ENCODE measurements around the gene CRYBG2.

Gene CRYBG2

GRCh38 chr1:26353210-26353859 lies 595 bp downstream of the CRYBG2 start:
- no peak for DNase-seq (ENCODE audit: low read depth)
- no peak overlapping the region for H3K4me3 ChIP-seq (ENCODE audit: low read length)
- TF ChIP-seq CTCF (conservative IDR thresholded peaks at IDR 0.05; ENCODE audit: low read depth, low read length): no peak

GRCh38 chr1:26352338-26352679 lies 1.6 kb downstream of the CRYBG2 start:
- DNase-seq (ENCODE audit: low read depth): no peak
- no peak for TF ChIP-seq CTCF (conservative IDR thresholded peaks at IDR 0.05; ENCODE audit: low read depth, low read length)
- no peak overlapping the region for H3K4me3 ChIP-seq (ENCODE audit: low read length)

- no peak for TF ChIP-seq CTCF (conservative IDR thresholded peaks at IDR 0.05; ENCODE audit: low read depth, low read length)
- no peak overlapping the region for H3K4me3 ChIP-seq (ENCODE audit: low read length)
- DNase-seq (ENCODE audit: low read depth): no peak
These were observed 2.2 kb downstream of the CRYBG2 start for GRCh38 chr1:26351590-26352337.

GRCh38 chr1:26350701-26351589 lies 3.0 kb downstream of the CRYBG2 start:
- H3K4me3 ChIP-seq (ENCODE audit: low read length): no peak overlapping the region
- TF ChIP-seq CTCF (conservative IDR thresholded peaks at IDR 0.05; ENCODE audit: low read depth, low read length): no peak
- DNase-seq (ENCODE audit: low read depth): no peak

GRCh38 chr1:26350343-26350700 lies 3.6 kb downstream of the CRYBG2 start:
- DNase-seq (ENCODE audit: low read depth): no peak
- no peak overlapping the region for H3K4me3 ChIP-seq (ENCODE audit: low read length)
- TF ChIP-seq CTCF (conservative IDR thresholded peaks at IDR 0.05; ENCODE audit: low read depth, low read length): no peak

GRCh38 chr1:26349877-26350244 lies 4.1 kb downstream of the CRYBG2 start:
- TF ChIP-seq CTCF (conservative IDR thresholded peaks at IDR 0.05; ENCODE audit: low read depth, low read length): no peak
- H3K4me3 ChIP-seq (ENCODE audit: low read length): no peak overlapping the region
- DNase-seq (ENCODE audit: low read depth): no peak
